Activated effector memory CD4-positive, alpha-beta T cell treated with Interleukin-2 at 50 U/mL for 16 hours (primary cell): Measurements from ENCODE around the gene NPR3.

Experiments
- DNase-seq: peaks from one replicate; pipeline ENCODE4 v3.0.0-alpha.2; 2020

The NPR3 gene

GRCh38 chr5:32712481-32713360, 1.6 kb downstream of the NPR3 start:
- DNase-seq = no peak

- DNase-seq = no peak
These were observed 2.2 kb downstream of the NPR3 start for GRCh38 chr5:32713361-32713769.

- no peak for DNase-seq
These were observed 2.8 kb downstream of the NPR3 start for GRCh38 chr5:32713770-32714381.

GRCh38 chr5:32714836-32715235, 3.7 kb downstream of the NPR3 start:
- no peak for DNase-seq

GRCh38 chr5:32720300-32720699, 9.2 kb downstream of the NPR3 start:
- no peak for DNase-seq

- DNase-seq = no peak
These were observed 10.5 kb downstream of the NPR3 start for GRCh38 chr5:32721626-32722025.

- DNase-seq = no peak
These were observed 11.8 kb downstream of the NPR3 start for GRCh38 chr5:32722957-32723356.

GRCh38 chr5:32724526-32724925, 13.4 kb downstream of the NPR3 start:
- DNase-seq = no peak

- no peak for DNase-seq
These were observed 15.0 kb downstream of the NPR3 start for GRCh38 chr5:32726086-32726557.

GRCh38 chr5:32729651-32730050, 18.5 kb downstream of the NPR3 start:
- DNase-seq = no peak

GRCh38 chr5:32733590-32734340, 22.6 kb downstream of the NPR3 start:
- no peak for DNase-seq

GRCh38 chr5:32734827-32735378, 23.8 kb downstream of the NPR3 start:
- DNase-seq = no peak

GRCh38 chr5:32735512-32735911, 24.4 kb downstream of the NPR3 start:
- no peak for DNase-seq

GRCh38 chr5:32736842-32737241, 25.7 kb downstream of the NPR3 start:
- DNase-seq = no peak

GRCh38 chr5:32740651-32741050, 29.5 kb downstream of the NPR3 start:
- DNase-seq = no peak

- DNase-seq = no peak
These were observed 34.2 kb downstream of the NPR3 start for GRCh38 chr5:32745317-32745716.

GRCh38 chr5:32752411-32752810, 41.3 kb downstream of the NPR3 start:
- DNase-seq = no peak

GRCh38 chr5:32753051-32753450, 41.9 kb downstream of the NPR3 start:
- DNase-seq = no peak

GRCh38 chr5:32753765-32754164, 42.6 kb downstream of the NPR3 start:
- DNase-seq = no peak

- DNase-seq = no peak
These were observed 43.2 kb downstream of the NPR3 start for GRCh38 chr5:32754284-32754683.

GRCh38 chr5:32760091-32760509, 49.0 kb downstream of the NPR3 start:
- DNase-seq = no peak

GRCh38 chr5:32765266-32765665, 54.1 kb downstream of the NPR3 start:
- DNase-seq = no peak

GRCh38 chr5:32767948-32768467, 56.9 kb downstream of the NPR3 start:
- DNase-seq = no peak
